ENCODE measurements around the gene KHDC3L.
A peak's percentile ranks its signal among the peaks of the same experiment; 100 is the strongest.
"Not testable (repeated sequence)": the region's sequence is repeated elsewhere in the genome, so short reads cannot be mapped to it uniquely, and the experiment has no call there.

Gene KHDC3L

DNA sequence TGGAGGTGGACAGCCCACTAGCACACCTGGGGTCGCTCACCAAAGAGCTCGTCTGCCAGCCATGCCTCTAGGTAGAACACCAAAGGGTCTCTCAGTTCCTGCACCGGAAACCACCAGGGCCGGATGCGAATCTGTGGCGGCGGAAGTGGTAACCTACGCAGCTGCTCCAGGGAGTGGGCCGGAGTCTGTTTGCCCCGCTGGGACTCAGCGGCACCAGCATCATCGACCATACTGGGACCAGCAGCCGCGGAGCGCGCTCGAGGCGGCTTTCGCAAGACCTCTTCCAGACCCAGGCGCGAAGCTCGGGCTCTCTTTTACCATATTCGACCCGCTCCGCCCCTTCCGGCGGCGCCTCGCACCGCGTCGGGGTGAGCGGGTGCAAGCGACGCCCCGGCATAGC, 7.1 kb downstream of the KHDC3L start, which contains the start of gene OOEP:
Gene OOEP (minus strand): TSS at position 335 of the 400 bp plus-strand sequence. CDS start 105 bp downstream, at position 230.
- no peak for DNase-seq (ENCODE audit: low spot score)

DNA sequence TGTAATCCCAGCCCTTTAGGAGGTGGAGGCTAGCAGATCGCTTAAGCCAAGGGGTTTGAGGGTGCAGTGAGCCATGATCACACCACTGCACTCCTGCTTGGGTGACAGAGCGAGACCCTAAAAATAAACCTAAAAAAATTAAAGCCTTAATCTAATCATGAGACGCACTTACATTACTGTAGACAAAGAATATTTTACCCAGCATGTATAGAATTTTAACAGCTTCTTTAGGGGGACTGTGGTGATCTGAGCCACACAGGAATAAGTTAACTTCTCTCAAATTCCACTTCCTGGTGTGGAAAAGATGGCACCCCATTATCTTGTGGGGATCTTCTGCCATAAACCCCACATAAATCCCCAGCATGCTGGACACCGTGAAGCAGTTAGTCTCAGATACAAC, 9.5 kb downstream of the KHDC3L start:
- DNase-seq (ENCODE audit: low spot score), result no peak

DNA sequence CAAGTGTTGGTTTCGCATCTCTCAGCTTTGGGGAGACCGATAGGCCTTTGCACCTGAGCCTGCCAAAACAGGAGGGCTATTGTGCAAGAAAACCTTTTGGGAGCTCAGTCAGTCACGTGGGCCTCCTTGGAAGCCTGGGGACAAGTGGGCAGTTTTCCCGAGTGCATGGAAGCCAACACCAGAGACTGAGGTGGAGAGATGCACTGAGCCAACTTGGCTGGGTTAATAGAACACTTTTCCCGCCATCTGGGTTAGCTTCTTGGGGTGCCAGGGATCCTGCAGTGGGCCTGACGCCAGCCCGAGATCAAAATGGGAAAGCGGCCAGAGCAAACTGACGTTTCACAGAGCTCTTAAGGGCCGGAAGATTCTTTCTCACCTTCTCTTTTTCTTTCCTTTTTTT, 10.1 kb downstream of the KHDC3L start:
- no peak for DNase-seq (ENCODE audit: low spot score)

DNA sequence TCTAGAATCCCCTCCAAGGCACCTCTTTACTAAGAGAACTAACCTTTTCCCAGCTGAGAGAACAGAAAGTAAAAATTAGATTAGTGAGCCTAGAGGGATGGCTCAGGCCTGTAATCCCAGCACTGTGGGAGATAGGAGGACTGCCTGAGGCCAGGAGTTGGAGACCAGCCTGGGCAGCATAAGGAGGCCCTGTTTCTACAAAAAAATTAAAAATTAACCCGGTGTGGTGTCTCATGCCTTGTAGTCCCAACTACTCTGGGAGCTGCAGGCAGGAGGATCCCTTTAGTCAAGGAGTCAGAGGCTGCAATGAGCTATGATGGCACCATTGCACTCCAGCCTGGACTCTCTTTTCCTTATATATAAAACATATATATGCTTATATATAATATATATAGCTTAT, 12.8 kb downstream of the KHDC3L start:
- DNase-seq (ENCODE audit: low spot score), result no peak

DNA sequence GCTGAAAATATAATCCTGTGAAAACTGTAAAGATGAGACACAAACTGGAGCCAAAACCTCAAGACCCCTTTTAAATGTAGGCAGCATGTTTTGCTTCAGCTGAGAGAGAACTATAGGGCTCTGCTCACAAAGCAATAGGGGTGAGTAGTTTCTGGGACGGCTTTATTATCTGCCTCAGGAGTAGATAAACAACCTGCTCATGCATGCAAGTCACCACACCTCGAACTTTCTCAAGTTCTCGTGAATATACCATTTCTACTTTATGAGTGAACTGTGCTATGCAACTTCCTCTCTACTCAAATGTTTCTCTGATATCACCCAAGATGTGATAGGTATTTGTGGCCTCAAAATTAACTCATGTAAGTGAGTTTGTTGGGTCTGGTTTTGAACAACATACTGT, 14.8 kb downstream of the KHDC3L start:
- DNase-seq (ENCODE audit: low spot score), result no peak

DNA sequence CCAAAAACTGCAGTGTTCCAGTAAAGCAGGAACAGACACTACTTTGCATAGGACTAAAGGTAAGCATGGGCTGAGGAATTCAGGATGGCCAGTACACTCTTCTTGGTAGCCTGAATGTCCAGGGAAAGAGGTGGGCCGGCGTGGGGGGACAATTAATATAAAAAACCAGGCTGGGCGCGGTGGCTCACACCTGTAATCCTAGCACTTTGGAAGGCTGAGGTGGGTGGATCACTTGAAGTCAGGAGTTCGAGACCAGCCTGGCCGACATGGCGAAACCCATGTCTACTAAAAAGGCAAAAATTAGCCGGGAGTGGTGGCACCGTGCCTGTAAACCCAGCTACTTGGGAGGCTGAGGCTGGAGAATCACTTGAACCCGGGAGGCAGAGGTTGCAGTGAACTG, 19.1 kb downstream of the KHDC3L start:
- DNase-seq (ENCODE audit: low spot score), result not testable (repeated sequence)

DNA sequence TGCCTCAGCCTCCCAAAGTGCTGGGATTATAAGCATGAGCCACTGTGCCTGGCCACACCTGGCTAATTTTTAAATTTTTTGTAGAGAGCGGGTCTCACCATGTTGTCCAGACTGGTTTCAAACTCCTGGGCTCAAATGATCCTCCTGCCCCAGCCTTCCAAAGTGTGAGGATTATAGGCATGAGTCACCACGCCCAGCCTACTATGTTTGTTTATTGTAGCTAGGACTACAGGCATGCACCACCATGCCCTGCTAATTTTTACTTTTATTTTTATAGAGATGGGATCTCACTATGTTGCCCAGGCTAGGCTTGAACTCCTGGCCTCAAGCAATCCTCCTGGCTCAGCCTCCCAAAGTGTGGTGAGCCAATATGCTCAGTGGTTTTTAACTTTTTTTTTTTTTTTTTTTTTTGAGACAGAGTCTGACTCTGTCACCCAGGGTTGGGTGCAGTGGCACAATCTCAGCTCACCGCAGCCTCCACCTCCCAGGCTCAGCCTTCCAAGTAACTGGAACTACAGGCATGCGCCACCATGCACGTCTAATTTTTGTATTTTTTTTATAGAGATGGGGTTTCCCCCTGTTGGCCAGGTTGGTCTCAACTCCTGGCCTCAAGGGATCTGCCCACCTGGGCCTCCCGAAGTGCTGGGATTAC, 20.1 kb downstream of the KHDC3L start:
- DNase-seq (ENCODE audit: low spot score), result no peak

DNA sequence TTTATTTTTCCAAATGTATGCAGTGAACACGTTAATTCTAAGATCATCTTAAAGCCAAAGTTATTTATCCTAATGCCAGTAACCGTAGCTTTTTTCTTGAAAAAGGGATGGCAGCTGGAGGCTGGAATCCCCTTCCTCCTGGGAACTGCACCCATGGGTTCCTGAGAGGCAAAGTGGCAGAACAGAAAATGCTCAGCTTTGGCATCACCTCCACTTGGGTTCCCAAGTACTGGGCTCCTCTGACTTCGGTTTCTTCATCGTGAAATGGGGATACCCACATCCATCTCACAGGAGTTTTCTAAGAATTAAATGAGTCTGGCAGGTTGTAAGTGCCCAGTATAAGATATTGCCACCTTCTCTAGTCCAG, 26.0 kb downstream of the KHDC3L start:
- DNase-seq (ENCODE audit: low spot score), result no peak

DNA sequence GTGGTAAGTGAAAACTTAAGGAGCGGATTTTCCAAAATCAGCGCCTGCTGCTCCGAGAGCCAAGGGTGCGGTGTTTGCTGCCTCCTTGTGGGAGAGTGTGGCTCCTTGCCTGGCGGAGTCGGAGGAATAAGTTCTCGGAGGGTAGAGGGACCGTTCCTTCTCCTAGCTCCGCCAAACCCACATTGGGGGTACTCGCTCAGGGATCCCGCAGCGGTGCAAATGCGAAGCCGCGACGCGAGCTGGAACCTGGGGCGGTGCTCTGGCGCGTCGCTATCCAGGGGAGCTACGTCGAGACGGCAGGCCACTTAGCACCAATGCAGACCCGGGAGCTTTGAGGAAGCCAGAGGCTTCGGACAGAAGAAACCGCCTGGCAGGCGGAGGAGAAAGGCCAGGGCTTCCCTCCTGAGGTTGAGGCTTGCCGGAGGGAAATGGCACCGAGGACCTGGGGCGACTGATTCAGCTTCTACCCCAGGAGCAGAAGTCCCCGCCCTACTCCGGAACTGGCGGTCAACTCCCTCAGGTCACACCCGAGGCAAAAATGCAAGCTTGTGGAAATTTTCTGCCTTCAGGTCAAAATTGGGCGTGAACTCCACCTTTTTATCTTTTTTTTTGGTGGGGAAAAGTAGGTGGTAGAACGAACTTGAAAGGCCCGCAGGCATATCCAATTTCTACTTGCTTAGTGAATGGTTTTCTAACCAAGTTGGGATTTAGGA, 26.5 kb downstream of the KHDC3L start:
- DNase-seq (ENCODE audit: low spot score), result peak; percentile 32

DNA sequence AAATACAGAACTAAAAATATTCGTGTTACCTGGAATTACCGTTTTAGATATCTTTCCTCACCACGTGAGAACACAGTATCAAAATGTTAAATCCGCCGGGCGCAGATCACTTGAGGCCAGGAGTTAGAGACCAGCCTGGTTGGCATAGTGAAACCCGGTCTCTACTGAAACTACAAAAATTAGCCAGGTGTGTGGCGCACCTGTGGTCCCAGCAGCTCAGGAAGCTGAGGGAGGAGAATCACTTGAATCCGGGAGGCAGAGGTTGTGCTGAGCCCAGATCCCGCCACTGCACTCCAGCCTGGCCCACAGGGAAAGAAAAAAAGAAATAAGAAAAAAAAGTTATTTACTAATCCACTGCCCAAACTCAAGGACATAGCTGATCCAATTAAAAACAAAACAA, 27.4 kb downstream of the KHDC3L start:
- no peak for DNase-seq (ENCODE audit: low spot score)

DNA sequence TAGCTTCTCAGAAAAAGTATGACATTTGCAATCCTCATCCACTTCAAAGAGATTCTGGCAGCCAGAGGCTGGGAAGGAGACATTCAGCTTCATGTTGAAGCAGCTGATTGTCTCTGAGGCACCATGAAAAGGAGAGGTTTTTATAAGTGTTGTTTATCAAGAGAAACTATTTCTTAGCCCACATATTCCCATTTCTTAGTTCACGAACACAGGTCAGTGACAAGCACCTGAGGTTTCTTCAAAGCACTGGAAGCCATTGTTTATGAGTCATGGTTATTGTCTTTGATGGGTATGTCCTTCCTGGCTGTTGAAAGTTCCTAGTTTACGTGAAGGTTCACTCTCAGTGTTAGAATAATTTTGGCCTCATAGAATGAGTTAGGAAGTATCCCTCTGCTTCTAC, 29.2 kb downstream of the KHDC3L start:
- DNase-seq (ENCODE audit: low spot score), result no peak

DNA sequence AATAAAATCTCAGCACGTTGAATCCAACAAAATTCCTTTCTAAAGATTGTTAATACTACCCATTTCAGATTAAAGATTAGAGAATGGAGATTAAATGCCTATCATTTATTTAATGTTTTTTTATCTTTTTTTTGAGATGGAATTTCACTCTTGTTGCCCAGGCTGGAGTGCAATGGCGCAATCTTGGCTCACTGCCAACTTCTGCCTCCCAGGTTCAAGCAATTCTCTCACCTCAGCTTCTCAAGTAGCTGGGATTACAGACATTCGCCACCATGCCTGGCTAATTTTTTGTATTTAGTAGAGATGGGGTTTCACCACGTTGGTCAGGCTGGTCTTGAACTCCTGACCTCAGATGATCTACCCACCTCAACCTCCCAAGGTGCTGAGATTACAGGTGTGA, 29.7 kb downstream of the KHDC3L start:
- DNase-seq (ENCODE audit: low spot score), result not testable (repeated sequence)

DNA sequence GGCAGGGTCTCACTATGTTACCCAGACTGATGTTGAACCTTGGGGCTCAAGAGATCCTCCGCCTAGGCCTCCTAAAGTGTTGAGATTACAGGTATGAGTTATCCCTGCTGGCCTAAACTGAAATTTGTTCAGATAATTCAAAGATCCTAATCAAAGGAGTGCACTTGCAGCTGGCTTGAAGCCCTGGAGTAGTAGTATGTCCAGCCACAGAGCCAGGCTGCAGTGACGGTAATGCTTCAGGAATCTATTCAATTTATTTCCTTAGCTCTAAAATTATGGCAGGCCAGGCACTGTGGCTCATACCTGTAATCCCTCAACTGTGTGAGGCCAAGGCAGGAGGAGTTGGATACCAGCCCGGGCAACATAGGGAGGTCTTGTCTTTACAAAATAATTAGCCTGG, 30.8 kb downstream of the KHDC3L start:
- no peak for DNase-seq (ENCODE audit: low spot score)

DNA sequence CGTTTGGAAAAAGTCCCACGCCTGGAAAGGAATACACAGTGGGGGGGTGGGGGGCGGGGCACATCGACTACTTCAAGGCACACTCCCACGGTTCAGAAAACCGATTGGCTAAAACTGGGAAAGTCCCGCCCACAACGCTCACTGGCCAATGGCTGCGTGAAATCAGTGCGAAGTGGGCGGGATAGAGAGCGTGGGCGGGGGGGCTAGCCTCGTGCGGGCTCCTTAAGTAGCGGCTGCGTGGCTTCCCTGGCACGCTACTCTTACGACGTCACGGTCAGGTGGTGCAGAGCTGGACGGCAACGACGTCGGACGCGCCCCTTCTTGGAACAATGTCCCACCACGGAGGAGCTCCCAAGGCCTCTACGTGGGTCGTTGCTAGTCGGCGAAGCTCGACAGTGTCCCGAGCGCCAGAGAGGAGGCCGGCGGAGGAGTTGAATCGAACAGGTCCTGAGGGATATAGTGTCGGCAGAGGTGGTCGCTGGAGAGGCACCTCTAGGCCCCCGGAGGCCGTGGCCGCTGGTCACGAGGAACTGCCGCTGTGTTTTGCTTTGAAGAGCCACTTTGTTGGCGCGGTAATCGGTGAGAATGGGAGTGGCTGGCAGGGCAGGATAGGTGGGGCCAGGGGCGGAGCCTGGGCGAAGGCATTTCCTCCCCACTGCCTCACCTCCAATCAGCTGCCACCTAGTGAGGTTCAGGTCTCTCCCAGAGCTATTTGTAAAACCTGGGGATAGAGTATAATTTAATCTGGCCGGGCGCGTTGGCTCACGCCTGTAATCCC, 32.3 kb downstream of the KHDC3L start, which contains the start of gene DDX43:
Gene DDX43 (plus strand): TSS at position 252 of the 778 bp plus-strand sequence. CDS start 78 bp downstream, at position 330.
- DNase-seq (ENCODE audit: low spot score), result peak; percentile 84

DNA sequence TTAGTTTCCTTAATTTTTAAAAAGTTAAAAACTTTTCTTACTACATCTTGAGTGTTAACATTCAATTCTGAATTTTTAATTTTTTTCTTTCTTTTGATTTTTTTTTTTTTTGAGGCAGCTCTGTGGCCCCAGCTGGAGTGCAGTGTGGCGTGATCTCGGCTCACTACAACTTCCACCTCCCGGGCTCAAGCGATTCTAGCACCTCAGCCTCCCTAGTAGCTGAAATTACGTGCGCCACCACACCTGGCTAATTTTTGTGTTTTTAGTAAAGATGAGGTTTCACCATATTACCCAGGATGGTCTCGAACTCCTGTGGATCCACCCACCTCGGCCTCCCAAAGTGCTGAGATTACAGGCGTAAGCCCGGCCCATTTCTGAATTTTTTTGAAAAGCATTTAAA, 33.4 kb downstream of the KHDC3L start:
- no peak for DNase-seq (ENCODE audit: low spot score)

DNA sequence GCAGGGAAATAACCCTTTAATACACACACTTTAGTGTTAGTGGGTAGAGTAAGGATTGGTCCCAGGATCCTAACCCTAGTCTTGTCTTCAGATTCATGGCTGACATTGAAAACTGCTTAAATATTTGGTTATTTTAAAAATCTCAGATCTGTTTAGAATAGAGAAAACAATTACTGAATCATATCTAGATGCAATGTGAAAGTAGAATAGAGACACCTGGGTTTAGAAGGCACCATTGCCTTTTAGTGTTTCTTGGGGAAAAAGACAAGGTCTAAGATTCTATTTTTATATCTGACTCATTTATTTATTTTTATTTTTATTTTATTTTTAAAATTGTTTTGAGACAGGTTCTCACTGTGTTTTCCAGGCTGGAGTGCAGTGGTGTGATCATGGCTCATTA, 38.2 kb downstream of the KHDC3L start:
- no peak for DNase-seq (ENCODE audit: low spot score)

DNA sequence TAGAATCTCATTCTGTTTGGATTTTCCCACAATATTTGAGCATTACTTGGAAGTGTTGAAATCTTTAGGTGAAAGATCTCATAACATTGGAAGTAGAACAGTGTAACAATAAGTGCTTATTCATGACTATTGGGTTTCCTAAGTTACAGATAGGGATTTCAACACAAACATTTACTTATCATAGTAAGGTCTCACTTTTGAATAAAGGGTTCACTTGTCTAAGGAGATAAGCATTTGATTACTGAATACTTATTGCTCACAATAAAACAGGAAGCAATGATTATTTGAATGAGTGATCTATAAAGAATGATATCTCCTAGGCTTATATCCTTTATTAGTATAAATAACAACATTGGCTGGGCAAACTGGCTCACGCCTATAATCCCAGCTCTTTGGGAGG, 46.9 kb downstream of the KHDC3L start:
- peak; percentile 11 for DNase-seq (ENCODE audit: low spot score)

DNA sequence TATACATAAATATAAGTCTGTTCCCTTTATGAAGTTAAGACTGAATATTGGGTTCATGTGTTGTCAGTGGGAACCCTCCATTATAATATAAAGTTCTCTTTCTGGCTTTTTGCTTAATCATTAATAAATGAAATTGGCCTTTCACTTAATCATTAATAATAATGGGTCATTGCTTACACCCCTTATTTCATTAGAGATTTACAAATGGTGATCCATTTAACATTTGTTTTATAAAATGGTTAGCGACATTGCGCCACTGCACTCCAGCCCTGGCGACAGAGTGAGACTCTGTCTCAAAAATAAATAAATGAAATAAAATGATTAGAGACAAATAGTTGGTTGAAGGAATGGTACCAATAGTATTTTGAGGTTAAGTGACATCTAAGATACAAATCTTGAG, 50.6 kb downstream of the KHDC3L start:
- no peak for DNase-seq (ENCODE audit: low spot score)

All from COLO829 (cell line).